GM13976 (cell line): ENCODE results near the gene ASNSD1.

Experiments used
- DNase-seq: peaks from one replicate; pipeline ENCODE4 v3.0.0; 2012; ENCODE audit warnings: low spot score
- in situ Hi-C: fragments of 300-500 bp; cut with MboI; formaldehyde crosslinking; loops from one replicate; pipeline ENCODE4 v1.12.0; 2022; ENCODE audit warnings: low sequenced_read_pairs, mixed read lengths, inconsistent platforms; ENCODE audit not compliant: unreplicated experiment
- TF ChIP-seq, protein P1 (sequence below): IDR thresholded peaks from 2 replicates; pipeline ENCODE4 v1.5.1; 2012; ENCODE audit warnings: borderline replicate concordance, mild to moderate bottlenecking; ENCODE audit not compliant: insufficient read depth; ENCODE audit errors: extremely low read depth, missing control alignments, control extremely low read depth

Gene ASNSD1

DNA sequence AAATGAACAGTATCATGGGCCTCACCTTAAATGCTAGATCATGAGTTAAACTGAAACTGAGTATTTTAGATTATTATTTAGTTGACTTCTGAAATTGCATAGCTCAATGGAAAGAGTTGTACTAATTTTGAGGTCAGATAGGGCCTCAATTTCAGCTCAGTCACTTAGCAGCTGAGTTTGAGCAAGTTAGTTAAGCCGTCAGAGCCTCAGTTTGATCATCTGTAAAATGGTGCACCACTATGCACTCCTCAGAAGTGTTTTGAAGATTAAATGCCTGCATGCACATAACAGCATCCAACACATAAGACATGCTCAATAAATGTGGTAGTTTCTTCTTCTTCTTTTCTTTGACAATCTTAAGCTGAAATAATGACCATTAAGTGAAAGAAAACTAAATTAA, 38.2 kb upstream of the ASNSD1 start:
- DNase-seq: no peak
- TF ChIP-seq, protein P1, sequence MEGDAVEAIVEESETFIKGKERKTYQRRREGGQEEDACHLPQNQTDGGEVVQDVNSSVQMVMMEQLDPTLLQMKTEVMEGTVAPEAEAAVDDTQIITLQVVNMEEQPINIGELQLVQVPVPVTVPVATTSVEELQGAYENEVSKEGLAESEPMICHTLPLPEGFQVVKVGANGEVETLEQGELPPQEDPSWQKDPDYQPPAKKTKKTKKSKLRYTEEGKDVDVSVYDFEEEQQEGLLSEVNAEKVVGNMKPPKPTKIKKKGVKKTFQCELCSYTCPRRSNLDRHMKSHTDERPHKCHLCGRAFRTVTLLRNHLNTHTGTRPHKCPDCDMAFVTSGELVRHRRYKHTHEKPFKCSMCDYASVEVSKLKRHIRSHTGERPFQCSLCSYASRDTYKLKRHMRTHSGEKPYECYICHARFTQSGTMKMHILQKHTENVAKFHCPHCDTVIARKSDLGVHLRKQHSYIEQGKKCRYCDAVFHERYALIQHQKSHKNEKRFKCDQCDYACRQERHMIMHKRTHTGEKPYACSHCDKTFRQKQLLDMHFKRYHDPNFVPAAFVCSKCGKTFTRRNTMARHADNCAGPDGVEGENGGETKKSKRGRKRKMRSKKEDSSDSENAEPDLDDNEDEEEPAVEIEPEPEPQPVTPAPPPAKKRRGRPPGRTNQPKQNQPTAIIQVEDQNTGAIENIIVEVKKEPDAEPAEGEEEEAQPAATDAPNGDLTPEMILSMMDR: no peak
- in situ Hi-C loops: no loop called here

DNA sequence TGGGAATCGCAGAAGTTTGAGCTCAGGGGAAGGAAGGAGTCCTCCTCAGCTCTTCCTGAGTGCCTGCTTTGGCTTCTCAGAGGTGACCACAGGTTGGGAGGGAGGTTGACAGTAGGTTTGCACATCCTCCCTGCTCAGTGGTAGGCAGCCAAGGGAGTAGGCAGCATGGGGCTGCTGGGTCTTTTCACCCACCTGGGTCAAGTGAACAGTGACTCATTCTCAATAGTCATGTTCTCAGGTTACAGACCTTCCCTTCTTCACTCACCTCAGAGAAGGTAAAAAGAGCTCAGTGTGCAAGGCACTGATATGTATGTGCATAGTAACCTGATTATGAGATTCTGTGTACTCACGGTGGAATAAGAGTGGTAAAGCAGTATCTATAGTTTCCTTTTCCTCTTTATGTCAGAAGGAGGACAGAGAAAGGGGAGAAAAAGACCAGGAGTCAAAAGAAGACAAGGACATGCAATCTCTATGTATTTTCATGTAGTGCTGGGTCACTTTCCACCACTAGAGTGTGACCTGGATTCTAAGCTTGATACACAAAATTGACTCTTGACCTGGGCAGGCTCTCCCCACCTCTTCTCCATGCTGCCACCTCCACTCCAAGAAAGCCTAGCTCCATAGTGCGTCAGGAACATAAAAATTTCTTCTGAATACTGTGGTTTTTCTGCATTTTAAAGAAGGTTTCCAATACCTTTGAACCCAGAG, 36.5 kb upstream of the ASNSD1 start:
- DNase-seq: no peak
- TF ChIP-seq, protein P1: no peak
- in situ Hi-C loops: no loop called here

DNA sequence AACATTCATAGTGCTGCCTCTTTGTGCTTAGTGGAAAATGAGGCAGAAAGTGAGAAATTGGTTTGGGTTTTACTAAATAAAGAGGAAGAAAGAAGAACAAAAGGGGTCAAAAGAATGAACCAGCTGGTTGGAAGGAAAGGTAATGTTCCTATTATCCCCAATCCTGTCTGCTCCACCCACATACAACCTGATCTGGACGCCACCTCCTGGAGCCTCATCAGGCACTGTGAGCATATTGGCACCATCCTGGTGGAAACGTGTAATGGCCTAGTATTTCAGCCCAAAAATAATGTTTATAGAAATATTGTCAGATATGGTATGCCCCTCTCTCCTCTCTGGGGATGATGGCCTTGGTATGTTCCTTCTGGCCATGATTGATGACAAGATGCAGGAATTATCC, 35.6 kb upstream of the ASNSD1 start:
- DNase-seq: no peak
- TF ChIP-seq, protein P1: no peak
- in situ Hi-C loops: no loop called here

DNA sequence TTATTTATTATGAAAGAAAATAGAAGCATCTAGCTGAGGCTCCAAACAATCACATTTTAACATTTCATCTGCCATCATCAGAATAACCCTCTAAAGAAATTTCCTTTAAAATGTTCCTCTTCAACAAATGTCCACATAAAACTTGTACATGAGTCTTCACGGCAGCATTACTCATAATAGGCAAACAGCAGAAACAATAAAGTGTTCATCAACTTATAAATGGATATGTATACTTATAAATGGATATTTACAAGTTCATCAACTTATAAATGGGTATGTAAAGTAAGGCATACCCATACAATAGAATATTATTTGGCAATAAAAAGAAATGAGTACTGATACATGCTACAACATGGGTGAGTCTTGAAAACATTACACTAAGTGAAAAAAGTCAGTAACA, 33.5 kb upstream of the ASNSD1 start:
- TF ChIP-seq, protein P1: no peak
- in situ Hi-C loops: no loop called here

DNA sequence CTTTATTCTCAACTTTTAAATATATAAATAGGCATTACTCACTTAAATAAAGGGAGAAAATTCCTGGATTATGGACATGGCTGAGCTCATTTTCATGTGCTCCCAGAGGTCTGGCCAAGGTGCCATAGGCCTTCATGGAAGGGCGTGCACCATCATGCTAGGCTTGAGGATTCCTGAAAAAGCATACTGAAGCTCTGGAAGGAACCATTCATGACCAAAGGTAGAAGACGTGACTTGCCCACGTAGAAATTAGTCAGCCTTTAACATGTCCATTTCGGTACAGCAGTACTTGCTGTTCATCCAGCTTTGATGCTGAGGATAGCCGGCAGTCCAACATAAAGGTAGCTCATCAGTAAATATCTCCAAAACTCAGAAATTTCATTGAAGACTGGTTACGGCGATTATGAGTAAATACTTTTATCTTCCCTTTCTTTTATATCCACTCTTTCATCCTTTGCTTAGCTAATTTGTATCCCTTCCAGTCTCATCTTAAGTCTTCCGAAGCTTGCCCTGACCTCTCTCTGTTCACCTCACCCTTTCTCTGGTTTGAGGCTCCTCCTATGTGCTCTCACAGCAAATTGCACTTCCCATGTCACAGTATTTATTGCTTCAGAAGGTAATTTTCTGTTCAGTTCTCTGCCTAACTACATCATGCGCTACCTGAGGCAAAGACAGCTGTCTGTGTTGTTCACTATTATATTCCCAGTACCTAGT, 32.3 kb upstream of the ASNSD1 start:
- DNase-seq: no peak
- TF ChIP-seq, protein P1: no peak
- in situ Hi-C loops: no loop called here

More for the DNA sequence above, 33.5 kb upstream of the ASNSD1 start:
- no peak for DNase-seq

DNA sequence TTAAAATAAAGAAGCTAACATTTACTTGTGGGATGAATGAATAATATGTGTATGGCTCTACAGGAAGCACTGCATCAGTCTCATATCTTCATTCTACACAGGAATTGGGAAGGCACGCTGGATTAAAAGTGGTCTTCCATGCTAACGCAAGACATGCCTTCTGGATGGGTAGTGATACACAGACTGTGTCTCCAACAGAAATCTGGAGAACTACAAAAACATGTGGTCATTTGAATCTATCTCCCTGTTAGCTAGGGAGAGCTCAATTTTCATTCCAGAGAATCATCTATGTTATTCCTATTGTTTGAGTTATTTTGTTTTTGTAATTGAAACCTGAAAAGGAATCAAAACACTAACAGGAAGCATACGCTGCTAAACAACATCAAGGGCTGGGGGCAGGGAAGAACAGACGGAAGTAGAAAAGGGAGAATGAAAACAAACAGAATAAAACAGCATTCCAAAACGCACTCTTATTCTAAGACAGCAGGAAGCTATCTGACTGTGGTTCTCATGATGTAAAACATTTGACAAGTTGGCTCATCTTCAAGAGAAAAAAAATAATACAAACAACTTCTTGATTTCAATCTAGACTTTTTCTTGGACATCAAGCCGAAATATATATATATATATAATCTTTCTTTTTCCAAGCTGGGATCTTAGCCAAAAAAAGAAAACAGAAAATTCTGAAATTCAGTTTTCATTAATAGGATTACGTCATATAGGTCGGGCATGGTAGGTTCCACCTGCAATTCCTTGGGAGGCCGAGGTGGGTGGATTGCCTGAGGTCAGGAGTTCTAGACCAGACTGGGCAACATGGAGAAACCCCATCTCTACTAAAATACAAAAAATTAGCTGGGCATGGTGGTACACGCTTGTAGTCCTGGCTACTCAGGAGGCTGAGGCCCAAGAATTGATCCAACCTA, 31.5 kb upstream of the ASNSD1 start:
- TF ChIP-seq, protein P1: no peak
- no peak for DNase-seq
- in situ Hi-C loops: no loop called here
